Germinal center (tissue), 1 donor: ENCODE measurements around the gene EFCAB6.

Experiments
- DNase-seq: peaks from one replicate; pipeline ENCODE4 v3.0.0; 2012; ENCODE audit warnings: mixed read lengths, low spot score

Gene EFCAB6

DNA sequence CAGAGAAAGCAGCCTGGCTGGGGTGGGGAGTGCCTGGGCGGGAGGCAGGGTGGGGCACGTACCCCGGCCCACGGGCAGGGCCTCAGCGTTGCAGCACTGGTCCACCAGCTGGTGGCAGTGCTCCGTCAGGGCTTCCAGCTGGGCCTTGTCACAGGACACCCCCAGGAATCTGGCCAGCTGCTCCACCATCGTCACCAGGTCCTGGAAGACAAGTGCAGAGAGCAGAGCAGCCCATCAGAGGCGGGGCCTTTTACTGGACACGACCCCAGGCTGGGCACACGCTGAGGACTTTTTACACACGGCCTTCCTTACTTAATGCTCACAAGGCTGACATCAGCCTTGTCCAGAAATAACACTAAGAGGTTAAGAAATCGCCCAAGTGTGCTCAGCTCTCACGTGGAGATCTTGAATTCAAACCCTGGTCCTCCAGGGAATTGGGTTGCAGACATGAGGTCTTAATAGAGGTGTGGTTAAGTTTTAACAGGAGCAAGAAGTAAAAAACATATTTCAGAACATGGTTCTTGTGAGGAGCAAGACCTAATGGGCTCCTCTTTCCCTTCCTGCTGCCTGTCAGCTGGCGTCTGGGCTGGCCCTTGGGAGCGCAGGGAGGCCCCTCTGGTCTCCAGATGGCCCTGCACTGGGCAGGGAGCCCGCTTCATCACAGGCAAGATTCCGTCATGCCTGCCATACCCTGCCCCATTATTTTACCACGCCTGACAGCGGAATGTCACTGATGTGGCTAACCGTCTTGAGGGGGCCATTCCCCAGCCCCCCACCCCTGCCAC lies 17.1 kb upstream of the EFCAB6 start:
- DNase-seq = no peak

DNA sequence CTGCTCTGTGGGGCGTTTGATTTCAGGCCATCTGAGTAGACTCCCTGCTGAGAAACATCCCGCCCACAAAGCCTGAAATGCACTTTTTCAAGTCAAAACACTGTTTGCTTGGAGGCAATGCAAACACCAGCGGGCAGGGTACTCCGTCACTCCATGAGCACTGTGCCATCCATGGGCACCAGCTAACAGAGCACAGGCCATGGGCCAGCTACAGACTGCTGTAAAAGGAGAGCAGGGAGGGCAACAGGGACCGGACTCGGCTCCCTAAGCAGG lies 16.6 kb upstream of the EFCAB6 start:
- no peak for DNase-seq

GRCh38 chr22:43827926-43828724 lies 16.0 kb upstream of the EFCAB6 start:
- DNase-seq = no peak

DNA sequence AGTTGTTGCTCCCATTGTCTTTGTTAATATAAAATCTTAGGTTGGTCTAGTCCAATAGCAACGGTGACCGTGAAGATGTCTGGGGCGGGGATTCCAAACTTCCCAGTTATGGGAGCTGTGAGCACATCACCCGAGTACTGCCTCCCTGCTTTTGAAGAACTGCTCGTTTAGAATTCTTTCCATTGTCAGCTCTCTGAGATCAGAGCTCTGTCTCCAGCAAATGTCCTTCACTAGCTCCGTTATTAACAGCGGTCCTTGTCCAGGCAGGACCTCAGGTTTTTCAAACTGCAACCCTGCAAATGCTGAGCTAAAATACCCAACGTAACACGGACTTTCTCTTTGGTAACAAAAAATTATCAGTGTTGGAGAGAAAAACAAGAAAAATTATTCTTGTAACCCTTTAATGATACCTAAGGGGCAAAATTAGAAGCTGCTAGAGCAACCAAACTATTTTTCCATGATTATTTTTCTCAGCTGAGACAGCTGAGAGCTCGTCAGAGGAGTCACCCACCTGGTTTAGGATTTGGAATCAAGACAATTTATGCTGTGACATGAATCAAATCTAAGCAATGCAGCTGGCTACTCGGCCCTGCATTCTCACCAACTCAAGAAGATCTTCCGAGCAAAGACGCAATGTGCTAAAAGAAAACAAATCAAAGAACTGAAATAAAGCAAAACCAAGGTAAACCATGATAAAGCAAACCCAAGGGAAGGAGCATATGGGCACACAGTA lies 15.1 kb upstream of the EFCAB6 start:
- DNase-seq = no peak

DNA sequence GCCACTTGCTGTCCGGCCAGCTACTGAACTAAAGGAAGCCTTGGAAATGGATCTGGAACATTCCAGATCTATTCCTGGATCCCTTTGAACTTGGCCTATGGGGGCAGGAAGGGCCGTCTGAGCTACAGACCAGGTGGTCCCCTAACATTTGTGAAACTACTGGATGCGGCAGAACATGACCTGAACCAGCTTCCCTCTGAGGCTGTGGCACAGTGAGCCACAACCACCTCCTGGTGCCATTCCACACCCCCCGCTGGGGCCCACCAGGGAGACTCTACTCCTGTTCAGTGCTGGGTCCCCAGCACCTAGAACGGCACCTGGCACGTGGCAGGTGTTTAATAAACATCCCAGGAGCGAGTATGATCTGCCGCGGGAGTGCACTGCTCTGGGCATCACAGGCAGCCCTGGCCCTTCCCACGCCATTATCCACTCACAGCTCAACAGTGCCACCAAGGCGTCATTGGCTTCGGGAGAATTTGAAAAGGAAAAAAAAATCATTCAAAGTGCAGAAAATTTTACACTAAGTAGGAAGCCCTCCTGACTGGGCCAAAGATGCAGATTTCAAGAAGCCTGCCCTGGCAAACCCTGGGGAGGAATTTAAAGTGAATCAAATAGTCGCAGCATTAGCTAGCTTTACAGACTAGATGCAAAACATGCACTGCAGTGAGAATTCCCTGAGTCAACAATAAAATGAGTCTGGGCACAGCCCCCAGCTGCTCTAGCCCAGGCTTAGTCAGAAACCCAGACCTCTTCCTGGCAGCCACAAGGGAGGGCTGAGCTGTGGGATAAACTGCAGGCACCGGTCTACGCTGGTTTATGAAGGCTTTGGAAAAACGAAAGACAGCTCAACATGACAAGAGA lies 14.3 kb upstream of the EFCAB6 start:
- DNase-seq = no peak

- no peak for DNase-seq
Measured at GRCh38 chr22:43825651-43826050, 13.5 kb upstream of the EFCAB6 start.

- no peak for DNase-seq
Measured at GRCh38 chr22:43824724-43825420, 12.8 kb upstream of the EFCAB6 start.

DNA sequence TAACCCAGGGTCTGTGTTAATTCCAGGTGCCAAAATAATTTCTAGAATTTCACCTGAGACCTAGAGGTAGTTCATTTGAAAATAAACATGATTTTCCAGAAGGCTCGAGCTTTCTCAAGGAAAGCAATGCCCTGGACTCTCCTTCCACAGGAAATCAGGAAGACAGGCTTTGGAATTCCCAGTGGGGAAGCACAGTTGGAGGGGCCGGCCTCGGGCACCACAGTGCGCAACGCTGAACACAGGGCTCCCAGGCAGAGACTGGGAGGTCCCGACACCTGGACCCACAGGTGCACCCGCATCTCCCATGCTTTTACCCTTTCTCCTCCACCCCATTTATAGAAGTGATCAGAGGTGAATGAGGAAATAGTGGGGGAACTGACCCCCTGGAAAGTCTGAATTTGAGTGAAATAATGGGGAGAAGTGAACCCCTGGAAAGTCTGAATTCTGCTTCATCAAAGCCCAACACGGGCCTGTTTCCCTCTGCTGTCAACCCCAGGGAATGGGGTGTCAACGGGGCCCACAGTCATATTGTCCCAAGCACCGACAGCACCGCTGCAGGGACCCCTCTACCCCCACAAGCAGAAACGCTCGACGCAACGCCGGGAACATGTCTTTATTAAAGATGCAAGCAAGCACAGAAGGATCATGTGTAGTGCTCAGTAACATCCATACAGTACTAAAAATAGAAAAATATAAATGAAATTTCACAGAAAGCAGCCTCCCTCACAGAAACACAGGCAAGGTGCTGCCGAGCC lies 12.0 kb upstream of the EFCAB6 start:
- DNase-seq = no peak

GRCh38 chr22:43823353-43823908 lies 11.3 kb upstream of the EFCAB6 start:
- no peak for DNase-seq

- DNase-seq = no peak
Measured at GRCh38 chr22:43821606-43822425, 9.7 kb upstream of the EFCAB6 start.

GRCh38 chr22:43820651-43821305 lies 8.7 kb upstream of the EFCAB6 start:
- no peak for DNase-seq

DNA sequence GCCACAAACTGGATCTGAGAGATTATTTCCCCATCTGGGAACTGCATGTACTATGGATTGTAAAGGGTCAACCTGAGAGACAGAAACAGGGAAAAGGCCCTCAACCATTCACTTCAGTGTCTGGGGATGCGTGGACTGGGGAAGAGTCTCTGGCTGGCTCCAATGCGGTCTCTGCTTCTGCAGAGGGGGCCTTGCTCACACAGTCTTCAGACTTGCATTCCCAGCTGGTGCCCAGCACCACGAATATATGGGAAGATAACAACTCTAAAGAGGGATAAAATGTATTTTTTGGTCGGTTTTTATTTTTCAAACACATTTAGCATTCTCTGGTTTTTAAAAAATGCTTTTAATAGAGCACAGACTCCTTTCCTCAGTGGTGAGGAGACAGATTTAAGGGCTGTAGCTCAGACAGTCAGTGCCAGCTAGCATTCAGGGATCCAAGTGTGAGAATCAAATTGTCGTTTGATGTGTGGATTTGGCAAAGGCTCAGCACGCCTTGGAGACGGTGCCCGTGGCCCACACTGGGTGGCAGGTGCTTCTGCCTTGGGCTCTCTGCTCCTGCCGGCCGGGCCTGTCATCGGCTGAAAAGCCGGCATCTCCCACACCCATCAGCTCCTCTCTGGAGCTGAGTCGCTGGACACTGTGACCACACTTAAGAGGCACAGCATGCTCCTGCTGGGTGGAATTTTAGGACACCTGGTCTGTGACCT lies 8.0 kb upstream of the EFCAB6 start:
- DNase-seq = no peak

- no peak for DNase-seq
Measured at GRCh38 chr22:43819421-43819921, 7.4 kb upstream of the EFCAB6 start.

DNA sequence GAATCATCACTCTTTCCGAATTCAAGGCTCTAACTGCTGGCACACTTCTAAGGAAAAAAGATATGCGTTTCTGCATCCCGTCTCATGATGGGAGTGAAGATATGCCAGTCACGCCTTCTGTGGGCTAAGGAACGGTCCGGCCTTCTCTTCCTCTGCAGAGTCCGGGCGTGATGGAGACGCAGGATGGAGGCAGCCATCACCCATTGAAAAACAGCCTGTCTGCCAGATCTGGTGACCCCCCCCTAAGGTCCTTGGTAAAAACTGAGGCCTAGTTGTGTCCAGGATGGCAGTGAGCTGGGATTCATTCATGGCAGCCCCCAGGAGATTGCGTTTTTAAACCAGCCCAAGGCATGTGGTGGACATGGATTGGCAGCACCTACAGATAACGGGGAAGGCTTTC lies 6.9 kb upstream of the EFCAB6 start:
- no peak for DNase-seq

DNA sequence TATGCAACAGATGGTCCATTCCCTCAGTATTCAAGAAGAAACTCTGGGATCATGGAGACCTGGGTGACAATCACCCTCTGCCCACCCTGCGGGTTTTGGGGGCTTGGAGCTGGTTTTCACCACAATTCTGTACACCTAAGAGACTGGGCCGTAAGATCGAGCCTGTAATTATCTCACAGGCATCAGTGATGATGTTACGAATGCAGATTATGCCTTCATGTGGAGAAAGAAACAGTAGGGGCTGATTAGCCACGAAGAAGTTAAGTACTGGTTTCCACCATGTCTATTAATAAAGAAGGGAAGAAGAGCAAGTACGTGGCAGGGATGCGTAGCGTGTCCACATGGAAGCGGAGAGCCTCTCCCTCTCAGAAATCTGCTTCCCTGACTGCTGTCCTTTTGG lies 5.3 kb upstream of the EFCAB6 start:
- DNase-seq = no peak

GRCh38 chr22:43814264-43814663 lies 2.2 kb upstream of the EFCAB6 start:
- no peak for DNase-seq

GRCh38 chr22:43812890-43813289 lies 785 bp upstream of the EFCAB6 start:
- DNase-seq = no peak

- no peak for DNase-seq
Measured at GRCh38 chr22:43811777-43812148, 342 bp downstream of the EFCAB6 start.
